Stimulated activated CD8-positive, alpha-beta memory T cell treated with anti-CD3 and anti-CD28 coated beads, Interleukin-7, amount 100 ng/mL, for 24 hours (primary cell): ENCODE data around the gene STPG3.

Experiments used
- DNase-seq: peaks from one replicate; pipeline ENCODE4 v3.0.0-alpha.2; 2020; ENCODE audit warnings: low read depth

STPG3 gene

DNA sequence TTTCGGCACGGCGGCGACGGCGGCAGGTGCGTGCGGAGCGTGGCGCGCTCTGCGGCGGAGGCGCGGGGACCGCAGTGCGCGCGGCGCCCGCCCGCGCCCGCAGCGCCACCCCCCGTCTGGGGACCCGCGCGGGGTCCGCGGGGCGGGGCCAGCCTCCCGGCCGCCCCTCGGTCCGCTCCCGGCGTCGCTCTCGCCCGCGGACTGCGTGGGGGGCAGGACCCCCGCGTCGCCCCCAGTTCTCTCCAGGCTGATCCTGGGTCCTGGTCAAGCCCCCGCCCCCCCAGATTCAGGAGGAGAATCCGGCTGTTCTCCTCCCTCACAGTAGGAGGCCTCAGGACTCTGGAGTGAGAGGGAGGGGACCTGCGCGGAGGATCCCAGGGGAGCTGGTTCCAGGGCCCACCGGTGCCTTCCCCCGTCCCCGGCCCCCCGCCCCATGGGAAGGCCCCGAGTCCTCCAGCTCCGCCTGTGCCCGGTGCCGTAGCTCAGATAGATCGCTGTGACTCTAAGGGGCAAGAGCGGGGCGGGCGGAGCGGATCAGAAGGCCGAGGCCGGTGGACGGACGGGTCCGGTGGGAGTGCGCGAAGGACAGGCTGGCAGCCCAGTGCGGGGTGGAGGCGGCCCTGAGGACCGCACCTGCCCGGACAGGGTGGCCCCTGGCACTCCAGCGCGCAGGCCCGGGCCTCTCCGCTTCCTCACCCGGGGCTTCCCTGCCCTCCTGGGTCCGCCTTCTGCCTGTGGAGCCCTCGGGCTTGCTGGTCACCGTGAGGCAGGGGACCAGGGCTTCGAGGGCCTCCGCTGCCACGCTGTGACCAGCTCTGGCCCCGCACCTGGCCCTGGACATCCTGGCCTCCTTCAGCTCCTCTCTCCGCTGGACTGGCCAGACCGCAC lies 28.7 kb upstream of the STPG3 start, which contains the start of gene RNF208:
TSS of gene RNF208 (minus strand) at position 51 of the 888 bp plus-strand sequence. CDS start 1,028 bp downstream, outside the sequence.
- DNase-seq, result no peak

DNA sequence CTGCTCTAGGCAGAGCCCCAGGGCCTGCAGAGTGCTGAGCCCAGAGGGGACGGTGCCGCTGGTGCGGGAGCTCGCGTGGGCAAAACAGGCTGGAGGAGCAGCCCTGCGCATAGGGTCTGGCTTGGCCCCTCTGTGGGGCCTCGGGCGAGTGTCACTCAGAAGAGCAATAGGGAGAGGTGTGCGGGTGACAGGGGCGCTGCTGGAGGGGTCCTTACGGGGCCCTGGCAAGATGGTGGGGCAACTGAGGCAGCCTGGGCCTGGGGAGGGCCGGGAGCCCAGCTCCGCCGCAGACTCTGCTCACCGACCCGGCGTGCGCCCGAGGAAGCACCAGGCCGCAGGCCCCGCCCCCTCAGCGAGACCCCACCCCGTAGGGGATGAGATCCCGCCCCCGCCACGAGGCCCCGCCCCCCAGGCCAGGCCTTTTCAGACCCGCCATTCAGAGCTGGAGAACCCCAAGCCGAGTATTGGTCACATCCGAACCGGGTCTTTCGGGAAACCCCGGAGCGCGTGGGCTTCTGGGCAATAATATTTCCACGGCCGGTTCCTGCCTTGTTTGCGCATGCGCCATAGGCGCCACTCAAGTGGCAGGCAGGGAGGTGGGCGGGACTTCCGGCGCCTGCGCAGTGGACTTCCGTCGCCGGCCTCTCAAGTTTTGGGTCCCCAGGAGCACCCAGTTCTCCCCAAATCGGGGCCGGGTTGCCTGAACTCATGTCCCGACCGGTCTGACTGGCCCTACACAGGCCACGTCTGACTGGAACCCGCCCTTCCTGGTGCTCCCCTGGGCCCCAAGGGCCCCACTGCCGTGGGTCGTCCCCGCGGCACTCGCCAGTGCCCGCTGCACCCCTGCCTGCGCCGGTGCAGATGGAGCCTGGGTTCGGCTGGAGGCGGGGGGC lies 27.8 kb upstream of the STPG3 start:
- DNase-seq, result peak; percentile 97

DNA sequence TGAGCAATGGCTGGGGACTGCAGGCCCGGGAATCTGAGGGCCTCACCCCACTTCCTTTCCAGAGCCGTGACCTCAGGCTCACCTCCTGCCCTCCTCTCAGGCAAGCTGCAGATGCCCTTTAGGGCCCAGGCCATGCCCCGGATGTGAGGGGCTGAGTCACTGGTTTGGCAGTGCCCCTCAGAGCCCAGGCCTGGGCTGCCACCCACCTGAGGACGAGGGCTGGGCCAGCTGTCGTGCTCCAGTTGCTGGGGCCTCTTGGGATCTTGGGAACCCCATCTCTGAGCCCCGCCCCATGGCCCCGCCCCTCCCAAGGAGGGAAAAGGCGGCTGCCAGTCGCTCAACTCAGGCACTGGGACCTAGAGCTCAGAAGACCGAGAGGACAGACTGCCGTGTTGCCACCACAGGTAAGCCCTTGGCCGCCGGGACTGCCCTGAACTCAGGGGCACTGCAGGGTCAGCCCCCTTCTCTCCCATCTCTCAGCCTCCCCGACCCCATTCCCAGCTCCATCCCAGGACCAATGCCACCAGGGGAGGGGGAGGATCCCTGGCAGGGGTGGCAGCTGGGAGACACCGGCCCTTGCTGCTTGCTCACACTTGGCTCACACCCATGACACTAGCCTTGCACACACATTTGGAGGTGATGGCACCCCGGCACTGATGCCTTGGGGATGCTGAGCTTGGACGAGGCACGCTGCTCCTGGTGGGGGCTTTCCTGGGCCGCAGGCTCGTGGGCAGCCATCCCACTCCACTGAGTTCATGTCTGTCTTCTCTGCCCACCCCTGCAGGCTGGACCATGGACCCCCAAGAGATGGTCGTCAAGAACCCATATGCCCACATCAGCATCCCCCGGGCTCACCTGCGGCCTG lies 26.0 kb upstream of the STPG3 start, which contains the start of gene CYSRT1:
TSS of gene CYSRT1 (plus strand) at position 345 of the 865 bp plus-strand sequence. CDS start at position 793, 448 bp downstream.
- no peak for DNase-seq

DNA sequence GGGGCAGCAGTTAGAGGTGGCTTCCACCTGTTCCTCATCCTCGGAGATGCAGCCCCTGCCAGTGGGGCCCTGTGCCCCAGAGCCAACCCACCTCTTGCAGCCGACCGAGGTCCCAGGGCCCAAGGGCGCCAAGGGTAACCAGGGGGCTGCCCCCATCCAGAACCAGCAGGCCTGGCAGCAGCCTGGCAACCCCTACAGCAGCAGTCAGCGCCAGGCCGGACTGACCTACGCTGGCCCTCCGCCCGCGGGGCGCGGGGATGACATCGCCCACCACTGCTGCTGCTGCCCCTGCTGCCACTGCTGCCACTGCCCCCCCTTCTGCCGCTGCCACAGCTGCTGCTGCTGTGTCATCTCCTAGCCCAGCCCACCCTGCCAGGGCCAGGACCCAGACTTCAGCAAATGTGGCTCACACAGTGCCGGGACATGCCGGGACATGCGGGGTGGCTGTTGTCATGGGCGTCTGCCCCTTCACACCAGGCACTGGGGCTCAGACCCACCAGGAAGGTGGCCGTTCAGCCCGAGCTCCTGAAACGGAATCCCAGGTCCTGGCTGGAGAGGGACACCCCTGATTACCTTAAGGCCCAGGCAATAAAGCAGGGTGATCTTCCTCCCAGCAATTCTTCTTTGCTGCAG lies 25.3 kb upstream of the STPG3 start:
- DNase-seq, result no peak

DNA sequence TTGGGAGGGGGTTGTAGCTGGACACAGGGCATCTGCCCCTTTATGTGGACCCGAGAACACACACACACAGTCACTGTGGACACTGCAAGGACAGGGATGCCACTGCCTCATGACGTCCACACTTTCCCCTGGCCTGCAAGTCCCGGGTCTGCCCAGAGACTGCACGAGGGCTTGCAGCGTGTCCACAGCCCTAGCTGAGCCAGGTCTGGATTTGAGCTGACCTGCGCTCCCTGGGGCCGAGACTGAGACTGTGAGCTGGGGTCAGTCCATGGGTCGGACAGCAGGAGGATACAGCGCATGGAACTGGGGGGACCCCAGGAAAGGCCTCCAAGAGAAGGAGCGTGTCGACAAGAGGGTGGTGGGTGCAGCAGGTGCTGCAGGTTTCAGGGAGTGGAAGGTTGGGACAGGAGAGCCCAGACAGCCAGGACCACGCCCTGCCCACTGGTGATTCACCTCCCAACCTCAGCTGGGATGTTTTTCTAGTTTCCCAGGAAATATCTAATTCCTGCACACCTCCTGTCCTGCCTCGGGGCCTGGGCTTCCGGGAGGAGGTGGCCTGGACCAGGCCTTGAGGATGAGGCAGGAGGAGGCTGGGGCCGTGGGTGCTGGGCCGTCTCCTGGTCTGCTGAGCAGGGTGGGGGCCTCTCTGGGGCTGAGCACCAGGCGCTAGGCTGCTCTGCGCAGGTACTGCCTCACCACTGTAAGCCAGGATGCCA lies 24.6 kb upstream of the STPG3 start:
- no peak for DNase-seq

DNA sequence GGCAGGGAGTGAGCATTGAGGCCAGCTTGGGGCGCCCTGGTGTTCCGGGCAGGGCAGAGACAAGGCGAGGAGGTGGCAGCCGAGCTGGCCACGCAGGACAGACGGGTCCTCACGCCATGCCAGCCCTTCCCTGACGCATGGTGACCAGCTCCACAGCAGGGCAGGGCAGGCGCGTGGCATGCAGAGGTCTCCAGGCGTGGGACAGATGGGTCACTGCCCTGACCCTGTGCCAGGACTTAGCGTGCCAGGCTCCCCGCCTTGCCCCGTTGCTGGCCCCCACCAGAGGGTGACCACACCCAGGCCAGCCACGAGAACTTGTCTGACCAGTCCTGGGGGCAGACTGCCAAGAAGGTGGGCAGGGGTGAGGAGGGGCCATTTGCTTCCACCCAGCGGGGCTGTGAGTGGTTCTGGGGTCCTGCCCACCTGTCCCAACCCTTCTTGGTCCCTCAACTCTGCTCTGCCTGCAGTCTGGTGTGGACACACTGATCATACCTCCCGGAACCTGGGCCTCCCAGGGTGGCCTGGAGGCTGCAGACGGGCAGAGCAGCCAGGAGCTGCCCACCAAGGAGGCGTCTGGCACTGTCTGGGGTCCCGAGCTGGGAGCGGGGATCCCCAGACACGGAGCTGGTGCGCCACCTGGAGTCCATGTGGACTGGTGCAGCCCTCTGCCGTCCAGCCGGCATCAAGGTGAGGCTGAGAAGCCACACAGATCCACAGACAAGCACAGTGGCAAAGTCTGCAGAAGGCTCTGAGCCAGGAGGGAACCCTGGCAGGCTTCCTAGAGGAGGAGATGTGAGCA lies 23.8 kb upstream of the STPG3 start, which contains the start of gene RNF224:
TSS of gene RNF224 (plus strand) at position 449 of the 799 bp plus-strand sequence. CDS start 834 bp downstream, outside the sequence.
- DNase-seq, result peak; percentile 67

DNA sequence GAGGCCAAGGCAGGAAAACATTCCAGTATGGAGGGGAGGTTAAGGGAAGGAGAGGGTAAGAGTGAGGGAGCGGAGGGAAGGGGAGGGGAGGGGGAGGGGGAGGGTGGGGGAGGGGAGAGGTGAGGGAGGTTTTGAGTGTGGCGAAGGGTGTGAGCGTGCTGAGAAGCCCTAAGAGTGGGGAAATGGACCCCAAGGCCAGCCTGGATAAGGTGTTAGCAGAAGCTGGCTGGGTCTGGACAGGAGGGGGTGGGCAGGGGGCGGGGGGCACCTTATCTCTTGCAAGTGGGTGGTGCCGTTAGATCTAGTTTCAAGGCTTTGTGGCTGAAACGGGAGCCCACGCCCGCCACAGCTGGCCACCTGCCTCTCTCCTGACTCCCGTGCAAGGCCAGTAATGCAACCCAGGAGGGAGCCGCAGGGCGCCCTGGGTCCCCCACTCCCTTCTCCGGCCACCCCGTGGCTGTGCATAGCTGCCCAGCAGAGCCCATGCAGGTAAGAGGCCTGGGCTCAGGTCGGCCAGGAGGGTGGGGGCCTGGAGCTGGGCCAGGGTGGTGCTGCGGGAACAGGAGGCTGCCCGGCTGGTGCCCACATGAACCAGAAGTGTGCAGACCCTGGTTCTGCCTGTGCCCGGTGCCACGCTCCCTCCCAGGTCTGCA lies 23.1 kb upstream of the STPG3 start:
- DNase-seq, result no peak

DNA sequence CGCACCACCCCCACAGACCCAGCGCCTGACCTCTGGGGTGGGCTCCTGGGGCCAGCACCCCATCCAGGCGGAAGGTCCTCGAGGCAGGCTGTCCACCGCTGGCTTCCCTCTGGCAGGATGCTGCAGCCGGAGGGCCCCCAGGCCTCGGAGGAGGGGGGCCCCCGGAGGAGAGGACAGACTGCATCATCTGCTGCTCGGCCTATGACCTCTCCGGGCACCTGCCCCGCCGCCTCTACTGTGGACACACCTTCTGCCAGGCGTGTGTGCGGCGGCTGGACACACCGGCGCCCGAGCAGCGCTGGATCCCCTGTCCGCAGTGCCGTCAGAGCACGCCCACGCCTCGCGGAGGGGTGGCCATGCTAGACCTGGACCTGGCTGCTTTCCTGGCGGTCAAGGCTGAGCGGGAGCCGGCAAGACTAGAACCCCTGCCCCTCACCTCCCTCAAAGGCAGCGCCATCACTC lies 22.5 kb upstream of the STPG3 start:
- no peak for DNase-seq

DNA sequence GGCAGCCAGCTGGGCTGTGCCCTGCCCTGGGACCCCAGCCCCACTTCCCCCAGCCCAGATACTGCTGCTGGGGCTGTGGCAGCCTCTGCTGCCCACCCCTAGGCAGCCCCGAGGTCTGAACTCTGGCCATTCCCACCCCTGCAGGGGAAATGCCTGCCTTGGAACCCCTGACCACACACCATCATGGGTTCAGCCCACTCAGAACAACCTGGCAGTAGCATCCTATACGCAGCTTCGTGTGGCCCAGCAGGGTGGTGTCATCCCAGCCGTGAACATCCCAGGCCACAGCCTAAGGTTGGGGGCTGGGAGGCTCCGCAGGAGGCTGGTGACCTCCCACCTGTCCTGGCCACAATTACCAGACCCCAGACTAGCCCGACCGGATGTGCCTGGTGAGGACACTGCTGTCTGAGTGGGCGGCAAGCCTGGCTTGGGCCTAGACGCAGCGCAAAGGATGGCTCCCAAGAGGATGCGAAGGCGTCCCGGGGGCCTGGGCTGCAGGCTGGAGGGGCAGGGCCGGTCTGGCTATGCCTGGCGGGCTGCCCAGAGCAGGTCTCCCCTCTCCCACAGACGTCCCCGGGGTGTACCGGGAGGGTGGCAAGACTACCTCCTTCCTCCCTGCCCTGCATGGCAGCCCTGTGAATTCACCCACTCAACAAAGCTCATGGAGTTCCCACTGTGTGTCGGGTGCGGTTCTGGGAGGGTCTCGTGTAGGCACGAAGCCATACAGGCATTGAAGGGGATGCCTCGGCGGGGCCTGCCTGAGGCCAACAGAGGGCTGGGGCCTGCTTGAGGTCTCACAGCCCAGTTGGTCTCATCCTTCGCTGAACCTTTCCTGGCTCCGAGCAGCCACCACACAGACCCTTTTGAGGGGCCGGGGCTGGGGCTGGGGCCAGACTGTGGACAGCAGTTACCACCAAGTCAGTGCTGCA lies 21.9 kb upstream of the STPG3 start:
- DNase-seq, result no peak

DNA sequence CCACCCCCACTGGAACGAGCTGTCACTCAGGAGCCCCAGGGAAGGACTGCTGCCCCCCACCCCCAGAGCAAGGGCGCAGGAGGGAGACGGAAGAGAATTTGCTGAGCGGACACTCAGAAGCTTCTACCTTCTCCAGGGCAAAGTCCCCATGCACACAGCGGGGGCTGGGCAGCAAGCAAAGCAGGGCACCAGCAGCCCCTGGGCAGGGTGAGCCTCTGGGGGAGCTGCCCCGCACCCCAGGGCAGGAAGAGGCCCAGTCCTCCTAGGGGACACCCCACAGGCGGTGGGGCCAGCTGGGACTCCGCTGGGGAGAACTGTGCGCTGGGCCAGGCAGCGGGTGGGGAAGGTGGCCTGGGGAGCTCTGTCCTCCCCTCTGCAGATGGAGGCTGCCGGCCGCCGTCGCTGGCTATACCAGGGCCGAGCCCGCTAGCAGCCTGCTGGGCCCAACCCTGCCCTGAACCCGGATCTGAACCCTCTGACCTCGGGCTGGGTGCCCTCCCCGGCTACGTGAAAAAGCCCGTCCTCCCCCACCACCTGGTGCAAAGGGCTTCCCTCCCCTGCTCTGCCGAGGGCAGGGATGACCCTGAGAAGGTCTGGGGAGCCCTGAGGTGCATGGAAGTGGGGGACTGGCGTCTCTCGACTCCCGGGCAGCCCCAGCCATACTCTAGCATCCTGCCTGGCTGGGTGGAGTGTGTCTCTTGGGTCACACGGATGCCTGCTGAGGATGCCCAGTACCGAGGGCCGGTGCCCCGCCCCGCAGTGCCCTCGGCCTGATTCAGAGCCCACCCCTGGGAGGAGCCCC lies 21.0 kb upstream of the STPG3 start:
- no peak for DNase-seq

DNA sequence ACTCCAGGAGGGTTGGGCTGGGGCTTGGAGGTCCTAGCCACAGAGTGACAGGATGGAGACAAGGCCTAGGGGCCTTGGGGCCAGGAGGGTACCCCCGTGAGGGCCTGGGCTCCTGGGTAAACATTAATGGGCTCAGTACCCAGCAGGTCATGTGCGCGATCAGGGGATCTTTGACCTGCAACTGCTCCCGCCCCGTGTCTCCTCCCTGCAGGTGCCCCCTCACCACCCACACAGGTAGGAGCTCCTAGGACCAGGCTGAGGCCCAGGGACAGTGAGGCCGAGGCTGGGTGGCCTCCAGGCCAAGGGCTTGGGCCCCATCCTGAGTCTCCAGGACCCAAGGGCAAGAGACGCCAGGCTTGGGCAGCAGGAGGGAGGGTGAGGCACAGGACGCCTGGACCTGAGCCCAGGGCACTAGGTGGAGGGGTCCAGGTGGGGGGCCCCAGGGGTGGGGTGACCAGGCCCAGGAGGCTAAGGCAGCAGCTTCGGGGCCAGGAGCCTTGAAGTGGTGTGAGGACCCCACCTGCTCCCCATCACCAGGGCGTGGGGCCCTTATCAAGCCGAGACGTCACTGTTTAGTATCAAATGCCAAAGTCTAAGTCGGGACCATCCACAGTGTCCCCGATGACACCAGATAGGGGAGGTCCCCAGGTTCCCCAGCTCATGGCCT lies 20.2 kb upstream of the STPG3 start, which contains the start of gene SLC34A3:
TSS of gene SLC34A3 (plus strand) at position 197 of the 667 bp plus-strand sequence. CDS start 802 bp downstream, outside the sequence.
- DNase-seq, result no peak

DNA sequence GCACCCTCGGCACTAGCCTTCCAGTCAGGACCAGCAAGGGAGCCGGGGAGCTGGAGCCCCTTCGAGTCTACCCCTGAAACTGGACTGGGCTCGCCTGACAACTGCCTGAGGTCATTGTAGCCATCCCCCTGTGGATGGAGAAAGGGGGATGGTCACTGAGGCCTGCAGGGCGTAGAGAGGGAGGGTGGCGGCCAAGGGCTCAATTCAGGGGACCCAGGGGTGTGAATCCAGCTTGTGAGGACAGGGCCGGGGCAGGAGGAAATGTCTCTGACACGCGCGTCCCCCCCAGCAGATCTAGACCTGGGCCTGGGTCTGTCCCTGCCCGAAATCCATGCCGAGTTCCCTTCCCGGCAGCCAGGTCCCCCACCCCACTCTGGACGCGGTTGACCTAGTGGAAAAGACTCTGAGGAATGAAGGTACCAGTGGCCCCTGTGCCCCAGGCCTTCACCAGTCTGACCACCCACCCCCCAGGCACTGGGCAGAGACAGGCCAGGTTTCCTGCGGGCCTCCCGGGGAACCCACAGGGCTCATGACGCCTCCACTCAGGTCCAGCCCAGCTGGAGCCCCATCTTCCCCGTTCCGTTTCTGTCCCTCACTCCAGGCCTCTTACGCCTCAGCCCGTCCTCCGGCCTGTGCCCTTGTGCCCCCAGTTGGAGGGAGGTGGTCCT lies 19.6 kb upstream of the STPG3 start:
- no peak for DNase-seq

DNA sequence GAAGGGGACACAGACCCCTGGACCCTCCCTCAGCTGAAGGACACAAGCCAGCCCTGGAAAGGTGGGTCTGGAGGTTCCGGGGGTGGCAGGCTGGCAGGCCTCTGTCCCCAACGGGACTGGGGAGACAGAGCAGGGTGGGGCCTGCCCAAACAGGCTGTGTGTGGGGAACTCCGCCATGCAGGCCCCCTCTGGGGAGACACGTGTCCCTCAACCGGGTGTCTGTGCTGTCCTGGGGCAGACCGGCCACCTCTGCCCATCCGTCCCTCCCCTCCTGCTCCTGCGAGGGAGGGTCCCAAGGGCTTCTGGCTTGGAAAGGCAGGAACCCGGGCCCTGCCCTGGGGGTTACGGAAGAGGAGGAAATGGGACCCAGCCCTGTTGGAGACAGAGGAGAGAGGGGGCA lies 19.0 kb upstream of the STPG3 start:
- DNase-seq, result no peak

DNA sequence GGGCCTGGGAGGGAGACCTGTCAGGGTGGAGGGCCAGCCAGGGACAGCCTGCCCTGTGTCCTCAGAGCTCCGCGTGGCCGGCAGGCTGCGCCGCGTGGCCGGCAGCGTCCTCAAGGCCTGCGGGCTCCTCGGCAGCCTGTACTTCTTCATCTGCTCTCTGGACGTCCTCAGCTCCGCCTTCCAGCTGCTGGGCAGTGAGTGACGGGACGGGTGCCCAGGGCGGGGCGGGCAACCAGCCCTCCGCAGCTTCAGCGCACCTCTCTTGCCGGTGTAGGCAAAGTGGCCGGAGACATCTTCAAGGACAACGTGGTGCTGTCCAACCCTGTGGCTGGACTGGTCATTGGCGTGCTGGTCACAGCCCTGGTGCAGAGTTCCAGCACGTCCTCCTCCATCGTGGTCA lies 18.6 kb upstream of the STPG3 start:
- no peak for DNase-seq

DNA sequence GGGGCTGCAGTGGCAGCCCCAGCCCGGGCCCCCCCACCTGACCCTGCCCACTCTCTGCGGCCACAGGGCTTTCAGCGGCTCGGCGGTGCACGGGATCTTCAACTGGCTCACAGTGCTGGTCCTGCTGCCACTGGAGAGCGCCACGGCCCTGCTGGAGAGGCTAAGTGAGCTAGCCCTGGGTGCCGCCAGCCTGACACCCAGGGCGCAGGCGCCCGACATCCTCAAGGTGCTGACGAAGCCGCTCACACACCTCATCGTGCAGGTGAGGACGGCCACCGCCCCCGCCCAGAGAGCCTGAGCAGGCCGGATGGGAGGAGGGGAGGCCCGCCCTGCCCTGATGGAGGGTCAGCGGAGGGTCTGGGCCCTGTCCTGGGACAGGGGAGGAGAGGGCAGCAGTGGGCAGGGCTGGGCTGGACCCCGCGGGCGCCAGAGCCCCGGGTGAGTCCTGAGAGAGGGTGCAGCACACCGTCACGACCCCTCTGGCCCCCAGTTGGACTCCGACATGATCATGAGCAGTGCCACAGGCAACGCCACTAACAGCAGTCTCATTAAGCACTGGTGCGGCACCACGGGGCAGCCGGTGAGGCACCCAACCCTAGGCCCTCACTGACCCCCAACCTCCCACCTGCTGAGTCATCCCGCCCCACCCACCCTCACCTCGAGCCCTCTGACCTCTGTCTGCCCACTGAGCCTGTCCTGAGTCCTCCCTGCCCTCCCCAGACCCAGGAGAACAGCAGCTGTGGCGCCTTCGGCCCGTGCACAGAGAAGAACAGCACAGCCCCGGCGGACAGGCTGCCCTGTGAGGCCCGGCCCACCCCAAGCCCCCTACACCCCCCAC lies 17.7 kb upstream of the STPG3 start:
- no peak for DNase-seq
